Smooth muscle cell (in vitro differentiated cells): ENCODE measurements around the gene LACRT. TPM values are rescaled to one million over a fixed set of nuclear protein-coding genes. Genes with fewer than 3 reads are reported as not detected.

ENCODE experiments used
- DNase-seq: peaks from one replicate; lab custom pipeline; 2025; ENCODE audit not compliant: unreplicated experiment; lab: John Stamatoyannopoulos, UW
- H2AFZ ChIP-seq: fragments of 200-600 bp; sonication (generic); 2 replicates; pipeline ENCODE4 v1.6.0; 2016; ENCODE audit warnings: antibody characterized with exemption, low read depth, mild to moderate bottlenecking
- H3F3A ChIP-seq: fragments of 200-600 bp; sonication (generic); 2 replicates; pipeline ENCODE4 v1.6.0; 2017; ENCODE audit warnings: antibody characterized with exemption, low read depth
- H3K27ac ChIP-seq: fragments of 200-600 bp; sonication (generic); 2 replicates; pipeline ENCODE4 v1.5.1; 2016; ENCODE audit warnings: low read depth, mild to moderate bottlenecking
- H3K27me3 ChIP-seq: fragments of 200-600 bp; sonication (generic); 2 replicates; pipeline ENCODE4 v1.6.1; 2016; ENCODE audit warnings: low read depth, mild to moderate bottlenecking
- H3K36me3 ChIP-seq: fragments of 200-600 bp; sonication (generic); 2 replicates; pipeline ENCODE4 v1.5.1; 2016; ENCODE audit warnings: low read depth
- H3K4me1 ChIP-seq: fragments of 200-600 bp; sonication (generic); 2 replicates; pipeline ENCODE4 v1.5.1; 2016; ENCODE audit warnings: low read depth
- H3K4me2 ChIP-seq: fragments of 200-600 bp; sonication (generic); 2 replicates; pipeline ENCODE4 v1.6.0; 2016; ENCODE audit warnings: mild to moderate bottlenecking
- H3K4me3 ChIP-seq: fragments of 200-600 bp; sonication (generic); 2 replicates; pipeline ENCODE4 v1.5.1; 2016; ENCODE audit warnings: mild to moderate bottlenecking
- H3K79me2 ChIP-seq: fragments of 200-600 bp; sonication (generic); 2 replicates; pipeline ENCODE4 v1.6.0; 2016; ENCODE audit warnings: low read depth, mild to moderate bottlenecking
- H3K9ac ChIP-seq: fragments of 200-600 bp; sonication (generic); 2 replicates; pipeline ENCODE4 v1.6.0; 2016; ENCODE audit warnings: low read depth
- H3K9me3 ChIP-seq: fragments of 200-600 bp; sonication (generic); replicated peaks from 2 replicates; pipeline ENCODE4 v1.5.1; 2016; ENCODE audit warnings: low read depth
- H4K20me1 ChIP-seq: fragments of 200-600 bp; sonication (generic); 2 replicates; pipeline ENCODE4 v1.6.0; 2016; ENCODE audit warnings: low read depth
- WGBS: methylation state at CpG from one replicate; pipeline ENCODE4 v1.1.7; 2016; ENCODE audit warnings: low lambda C conversion rate; 5-methylcytosine and 5-hydroxymethylcytosine counted together
- polyA plus RNA-seq: library from polyadenylated mRNA; unstranded; fragments of >200 nt; fragmentation: Nextera tagmentation; extraction: Ambion mirVana; gene quantifications from 2 replicates; pipeline ENCODE4 v1.2.1, GENCODE V29; 2016
- total RNA-seq: library from RNA; depleted of rRNA; stranded (reverse); fragments of >200 nt; gene quantifications from 2 replicates; pipeline ENCODE4 v1.2.3, GENCODE V29; 2014
- TF ChIP-seq, protein P1 (sequence below): fragments of 200-600 bp; sonication (generic); IDR thresholded peaks from 2 replicates; pipeline ENCODE4 v1.5.1; 2017; ENCODE audit warnings: borderline replicate concordance, mild to moderate bottlenecking, antibody characterized with exemption; ENCODE audit not compliant: insufficient read depth, poor library complexity, severe bottlenecking

The LACRT gene
- total and polyA plus RNA-seq, 2 experiments from 2014 or later: not detected

DNA sequence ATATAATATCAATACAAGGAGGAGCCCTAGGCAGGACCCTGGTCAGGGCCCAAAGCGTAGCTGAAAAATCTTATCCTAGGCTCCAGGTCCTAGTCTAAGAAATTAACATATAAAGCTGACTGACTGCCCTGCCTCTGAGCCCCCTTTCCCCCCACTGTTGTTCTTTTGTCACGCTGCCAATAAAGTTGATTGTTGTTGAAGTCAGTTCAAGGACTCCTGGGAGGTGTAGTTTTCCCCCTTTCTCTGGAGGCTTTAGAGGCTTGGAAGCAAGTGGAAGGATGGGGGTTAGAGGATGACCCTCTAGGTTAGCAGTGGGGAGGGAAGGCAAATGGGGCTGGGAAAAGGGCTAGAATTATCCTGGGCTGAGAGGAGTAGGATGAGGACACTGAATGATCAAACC lies 49.5 kb downstream of the LACRT start:
- Histone ChIP-seq H3K9me3 (no peaks in the 10 kb centered on the region), H4K20me1 (no peaks in the 10 kb centered on the region), H3F3A (no peaks in the 10 kb centered on the region), H3K27ac (no peak overlapping the region), H3K4me2 (no peak overlapping the region), H3K4me1 (peaks cover 5% of the 10 kb centered on the region), H3K36me3 (no peaks in the 10 kb centered on the region), H3K4me3 (no peak overlapping the region), H3K9ac (no peak overlapping the region), H3K79me2 (no peaks in the 10 kb centered on the region), H2AFZ (no peak overlapping the region), H3K27me3 (peaks cover 65% of the 10 kb centered on the region)
- TF ChIP-seq, protein P1, sequence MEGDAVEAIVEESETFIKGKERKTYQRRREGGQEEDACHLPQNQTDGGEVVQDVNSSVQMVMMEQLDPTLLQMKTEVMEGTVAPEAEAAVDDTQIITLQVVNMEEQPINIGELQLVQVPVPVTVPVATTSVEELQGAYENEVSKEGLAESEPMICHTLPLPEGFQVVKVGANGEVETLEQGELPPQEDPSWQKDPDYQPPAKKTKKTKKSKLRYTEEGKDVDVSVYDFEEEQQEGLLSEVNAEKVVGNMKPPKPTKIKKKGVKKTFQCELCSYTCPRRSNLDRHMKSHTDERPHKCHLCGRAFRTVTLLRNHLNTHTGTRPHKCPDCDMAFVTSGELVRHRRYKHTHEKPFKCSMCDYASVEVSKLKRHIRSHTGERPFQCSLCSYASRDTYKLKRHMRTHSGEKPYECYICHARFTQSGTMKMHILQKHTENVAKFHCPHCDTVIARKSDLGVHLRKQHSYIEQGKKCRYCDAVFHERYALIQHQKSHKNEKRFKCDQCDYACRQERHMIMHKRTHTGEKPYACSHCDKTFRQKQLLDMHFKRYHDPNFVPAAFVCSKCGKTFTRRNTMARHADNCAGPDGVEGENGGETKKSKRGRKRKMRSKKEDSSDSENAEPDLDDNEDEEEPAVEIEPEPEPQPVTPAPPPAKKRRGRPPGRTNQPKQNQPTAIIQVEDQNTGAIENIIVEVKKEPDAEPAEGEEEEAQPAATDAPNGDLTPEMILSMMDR: no peak
- 77% methylated on average over 2 of the region's 2 CpGs for WGBS
- DNase-seq: no peak

DNA sequence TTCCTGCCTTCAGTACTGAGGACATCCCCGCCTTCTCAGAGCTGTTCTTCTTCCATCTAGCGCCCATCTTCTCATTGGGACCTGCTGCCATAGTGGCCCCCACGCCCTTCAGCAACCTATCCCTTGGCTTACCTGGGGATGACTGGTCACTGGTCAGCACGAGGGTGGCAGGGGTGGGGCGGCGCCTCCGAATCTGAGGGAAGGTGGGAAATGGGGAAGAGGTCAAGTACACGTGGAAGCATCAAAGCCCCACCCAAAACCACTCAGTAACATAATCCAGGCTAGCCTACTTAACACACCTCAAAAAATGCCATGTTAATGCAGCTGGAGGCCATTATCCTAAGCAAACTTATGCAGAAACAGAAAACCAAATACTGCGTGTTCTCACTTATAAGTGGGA lies 50.6 kb downstream of the LACRT start:
- H3K4me3 ChIP-seq: no peak overlapping the region
- H3K4me1 ChIP-seq: peaks cover 5% of the 10 kb centered on the region
- no peaks in the 10 kb centered on the region for H3K9me3 ChIP-seq
- no peak for DNase-seq
- TF ChIP-seq, protein P1: no peak
- H3K27me3 ChIP-seq: peaks cover 54% of the 10 kb centered on the region
- H3K4me2 ChIP-seq: no peak overlapping the region
- 77% methylated on average over 9 of the region's 9 CpGs for WGBS
- no peaks in the 10 kb centered on the region for H3F3A ChIP-seq
- no peaks in the 10 kb centered on the region for H3K79me2 ChIP-seq
- no peak overlapping the region for H3K27ac ChIP-seq
- H2AFZ ChIP-seq: no peak overlapping the region
- no peaks in the 10 kb centered on the region for H4K20me1 ChIP-seq
- H3K36me3 ChIP-seq: no peaks in the 10 kb centered on the region
- H3K9ac ChIP-seq: no peak overlapping the region

DNA sequence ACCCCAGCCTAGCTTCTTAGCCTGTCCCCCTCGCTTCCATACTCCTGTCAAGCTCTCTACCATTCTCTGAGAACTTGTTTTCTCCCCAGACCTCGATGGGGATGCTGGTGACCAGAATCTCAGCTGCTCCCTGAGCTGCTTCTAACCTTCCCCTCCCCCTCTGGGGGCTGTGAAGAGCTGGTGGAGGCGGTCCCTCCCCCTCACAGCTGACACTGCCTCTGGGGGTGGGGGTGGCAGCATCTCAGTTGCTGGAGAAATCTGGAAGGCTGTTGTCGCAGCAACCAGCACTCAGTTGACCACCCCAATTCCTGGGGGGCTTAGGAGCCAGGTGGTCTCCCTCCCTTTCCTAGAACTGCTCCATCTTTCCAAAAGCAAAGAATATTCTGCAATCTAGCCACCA lies 51.0 kb downstream of the LACRT start:
- Histone ChIP-seq H3K27me3 (peaks cover 50% of the 10 kb centered on the region), H3K4me1 (peaks cover under 1% of the 10 kb centered on the region), H3K79me2 (no peaks in the 10 kb centered on the region), H3F3A (no peaks in the 10 kb centered on the region), H3K36me3 (no peaks in the 10 kb centered on the region), H2AFZ (no peak overlapping the region), H3K4me3 (no peak overlapping the region), H3K9me3 (no peaks in the 10 kb centered on the region), H3K27ac (no peak overlapping the region), H4K20me1 (no peaks in the 10 kb centered on the region), H3K4me2 (no peak overlapping the region), H3K9ac (no peak overlapping the region)
- no peak for DNase-seq
- WGBS: 68% methylated on average over 4 of the region's 4 CpGs
- TF ChIP-seq, protein P1: no peak

DNA sequence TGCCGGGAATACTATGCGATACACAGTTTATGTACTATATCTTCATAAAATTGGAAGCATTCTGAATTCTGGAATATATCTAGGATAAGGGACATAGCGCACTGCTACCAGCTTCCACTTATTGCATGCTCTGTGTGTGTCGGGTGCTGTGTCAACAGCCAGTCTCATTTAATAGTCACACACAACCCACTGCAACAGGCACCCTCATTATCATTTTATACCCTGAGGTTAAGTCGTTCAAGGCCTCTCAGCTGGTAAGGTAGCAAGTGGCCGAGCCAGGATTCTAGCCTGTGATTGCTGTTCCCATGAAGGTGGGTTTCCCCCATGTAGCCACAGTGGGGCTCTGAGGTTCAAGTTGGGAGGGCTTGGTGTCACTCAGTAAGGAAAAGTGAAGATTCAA lies 53.3 kb downstream of the LACRT start:
- no peak for DNase-seq
- TF ChIP-seq, protein P1: no peak
- Histone ChIP-seq H3K4me1 (no peaks in the 10 kb centered on the region), H3K4me2 (no peak overlapping the region), H3K9ac (no peak overlapping the region), H3F3A (no peaks in the 10 kb centered on the region), H3K27me3 (peaks cover 31% of the 10 kb centered on the region), H4K20me1 (no peaks in the 10 kb centered on the region), H3K4me3 (no peak overlapping the region), H3K79me2 (no peaks in the 10 kb centered on the region), H3K27ac (no peak overlapping the region), H3K9me3 (no peaks in the 10 kb centered on the region), H2AFZ (no peak overlapping the region), H3K36me3 (no peaks in the 10 kb centered on the region)
- WGBS: 85% methylated on average over 6 of the region's 6 CpGs
